Adrenal gland (tissue), 12 donors: ENCODE measurements around the gene LRRC61. TPM values are rescaled to one million over a fixed set of nuclear protein-coding genes. Genes with fewer than 3 reads are reported as not detected.

Experiments used
- DNase-seq, 7 donors: peaks; one replicate each; pipeline ENCODE4 v3.0.0-alpha.2; 2019 to 2020
- H3K27ac ChIP-seq, 5 donors: fragments of 200-600 bp; sonication (generic) in 4 of 5; 1 replicate in 3 of 5; 2 replicates in 2 of 5; pipeline versions ENCODE4 v1.5.1 to v1.8.0; 2016 to 2020; ENCODE audit warnings: mild to moderate bottlenecking in 1 of 5
- H3K27me3 ChIP-seq: fragments of 200-600 bp; 2 replicates; pipeline ENCODE4 v1.8.0; 2021
- H3K36me3 ChIP-seq, 2 donors: fragments of 200-600 bp; replicated peaks in 1 of 2; 1 replicate in 1 of 2; 2 replicates in 1 of 2; pipeline versions ENCODE4 v1.5.1 to v1.8.0; 2018 to 2022
- H3K4me1 ChIP-seq, 2 donors: fragments of 200-600 bp; replicated peaks in 1 of 2; 1 replicate in 1 of 2; 2 replicates in 1 of 2; pipeline versions ENCODE4 v1.5.1 to v1.8.0; 2018 to 2021
- H3K4me3 ChIP-seq, 4 donors: fragments of 200-600 bp; sonication (generic) in 3 of 4; one replicate each; pipeline ENCODE4 v1.5.1; 2016 to 2018
- H3K9me3 ChIP-seq, 3 donors: fragments of 200-600 bp; sonication (generic) in 1 of 3; replicated peaks in 1 of 3; 1 replicate in 2 of 3; 2 replicates in 1 of 3; pipeline versions ENCODE4 v1.5.1 to v1.8.0; 2016 to 2021
- CTCF ChIP-seq, 6 experiments: fragments of 450-650 bp in 4 of 6; fragments of 200-600 bp in 2 of 6; sonication (generic) in 1 of 6; IDR thresholded peaks; 1 replicate in 5 of 6; 2 replicates in 1 of 6; pipeline versions ENCODE4 v1.5.1 to v1.8.0; 2016 to 2021; ENCODE audit warnings: antibody characterized with exemption in 6 of 6, mild to moderate bottlenecking in 2 of 6, moderate library complexity in 1 of 6
- POLR2A ChIP-seq, 2 donors: fragments of 450-650 bp; IDR thresholded peaks; one replicate each; pipeline ENCODE4 v1.6.1; 2017; ENCODE audit warnings: antibody characterized with exemption in 2 of 2, mild to moderate bottlenecking in 2 of 2, moderate library complexity in 1 of 2
- WGBS, 4 donors: extraction: QIAGEN DNeasy Blood & Tissue Kit in 2 of 4; methylation state at CpG; one replicate each; pipeline versions ENCODE4 v1.1.5 to v1.1.7; 2013 to 2017; 5-methylcytosine and 5-hydroxymethylcytosine counted together
- intact Hi-C, 2 donors: fragments of 100-400 bp; cut with DNase I; formaldehyde crosslinking; loops; one replicate each; pipeline versions ENCODE4 v1.14.1 to v1.15.0; 2022 to 2023
- polyA plus RNA-seq, 3 donors: library from polyadenylated mRNA; stranded (reverse); fragments of 200-250 nt in 2 of 3; fragments of 350-450 nt in 1 of 3; fragmentation: Illumina TruSeq in 1 of 3; extraction: RNeasy Lipid Tissue Mini Kit (QIAGEN cat#74804) in 1 of 3; gene quantifications; one replicate each; pipeline ENCODE4 v1.2.3, GENCODE V29; 2013 to 2014
- total RNA-seq, 9 donors: library from RNA; depleted of rRNA in 4 of 9; stranded (reverse); fragments of >200 nt in 4 of 9; fragments of 120-200 nt in 1 of 9; fragmentation: NEBNext Ultra II Directional in 1 of 9; extraction: Animal tissue kit (Norgen Biotek cat#: 25700) in 1 of 9; gene quantifications; one replicate each; pipeline versions ENCODE4 v1.1.0 to v1.2.4, GENCODE V29; 2013 to 2023
- donor health status: healthy with polysubstance abuse.
- donor health status: Bipolar disorder and iron deficiency.
- donor health status: DM: yes; HTN: yes; CAD: no.
- donor health status: DM: no; HTN: no; CAD: no.
- donor health status: DM: no; HTN: no; CAD: no.
- donor health status: DM: yes; HTN: yes; CAD: no.

Gene LRRC61
- total and polyA plus RNA-seq, 12 donors, result 8.6 to 1,435 (median 176) TPM

- no peak for DNase-seq
- Histone ChIP-seq H3K9me3 (no peaks in the 10 kb centered on the region), H3K27me3 (no peaks in the 10 kb centered on the region), H3K4me1 (peaks cover 3 to 6% of the 10 kb centered on the region in 2 donors), H3K4me3 (no peak overlapping the region), H3K36me3 (no peaks in the 10 kb centered on the region), H3K27ac (no peak overlapping the region)
- intact Hi-C loops, result no loop called here
- TF ChIP-seq POLR2A (IDR thresholded peaks at IDR 0.05), result no peak
- no peak for TF ChIP-seq CTCF (IDR thresholded peaks at IDR 0.05)
These were observed 21.1 kb downstream of the LRRC61 start for GRCh38 chr7:150344299-150344698.

GRCh38 chr7:150345012-150345411 lies 21.9 kb downstream of the LRRC61 start:
- 81 to 88% (median 86%) methylated on average over 1 of the region's 1 CpG for WGBS, 4 donors
- DNase-seq, result no peak
- intact Hi-C loops, result no loop called here
- Histone ChIP-seq H3K36me3 (no peaks in the 10 kb centered on the region), H3K27ac (no peak overlapping the region), H3K4me3 (no peak overlapping the region), H3K9me3 (no peaks in the 10 kb centered on the region), H3K4me1 (peaks cover 0 to 6% of the 10 kb centered on the region in 2 donors), H3K27me3 (no peaks in the 10 kb centered on the region)
- TF ChIP-seq POLR2A (IDR thresholded peaks at IDR 0.05) (no peak), CTCF (IDR thresholded peaks at IDR 0.05) (no peak)

- H3K27ac ChIP-seq, result no peak overlapping the region
- no peak overlapping the region for H3K4me3 ChIP-seq
- intact Hi-C loops, result no loop called here
- H3K4me1 ChIP-seq, result peaks cover 0 to 4% of the 10 kb centered on the region in 2 donors
- H3K9me3 ChIP-seq, result no peaks in the 10 kb centered on the region
- DNase-seq, result no peak
- H3K36me3 ChIP-seq, result no peaks in the 10 kb centered on the region
- TF ChIP-seq CTCF (IDR thresholded peaks at IDR 0.05) (no peak), POLR2A (IDR thresholded peaks at IDR 0.05) (no peak)
- WGBS, 4 donors, result 91 to 95% (median 93%) methylated on average over 5 of the region's 5 CpGs
- no peaks in the 10 kb centered on the region for H3K27me3 ChIP-seq
These were observed 23.8 kb downstream of the LRRC61 start for GRCh38 chr7:150346922-150347321.

GRCh38 chr7:150351587-150352194 lies 28.5 kb downstream of the LRRC61 start:
- H3K4me3 ChIP-seq, result no peak overlapping the region
- no peaks in the 10 kb centered on the region for H3K27me3 ChIP-seq
- H3K9me3 ChIP-seq, result no peaks in the 10 kb centered on the region
- no peak for DNase-seq
- H3K27ac ChIP-seq, result no peak overlapping the region
- TF ChIP-seq POLR2A (IDR thresholded peaks at IDR 0.05), result no peak
- intact Hi-C loops, result loop anchor here (5.0 to 10.0 kb wide), 2 partner anchors 63 to 66 kb away; no protein-coding TSS in a partner anchor
- 68 to 78% (median 76%) methylated on average over 8 of the region's 8 CpGs for WGBS, 4 donors
- no peaks in the 10 kb centered on the region for H3K36me3 ChIP-seq
- peaks cover 0 to 3% of the 10 kb centered on the region in 2 donors for H3K4me1 ChIP-seq

GRCh38 chr7:150355666-150356059 lies 32.5 kb downstream of the LRRC61 start:
- no peak overlapping the region for H3K4me3 ChIP-seq
- WGBS, 4 donors, result 80 to 90% (median 85%) methylated on average over 1 of the region's 1 CpG
- intact Hi-C loops, result loop anchor here in 1 of 2 donors (10.0 kb wide), 1 partner anchor 59 kb away; no protein-coding TSS in a partner anchor
- peak overlapping the region in 3 of 5 donors; percentile 32 to 41 (median 38) for H3K27ac ChIP-seq
- no peaks in the 10 kb centered on the region for H3K36me3 ChIP-seq
- H3K9me3 ChIP-seq, result no peaks in the 10 kb centered on the region
- H3K27me3 ChIP-seq, result no peaks in the 10 kb centered on the region
- DNase-seq, result no peak
- TF ChIP-seq CTCF (IDR thresholded peaks at IDR 0.05), result no peak
- no peak for TF ChIP-seq POLR2A (IDR thresholded peaks at IDR 0.05)
- peaks cover 0 to 3% of the 10 kb centered on the region in 2 donors for H3K4me1 ChIP-seq
